ENCODE data around the gene RASL11B. TPM values are rescaled to one million over a fixed set of nuclear protein-coding genes. Genes with fewer than 3 reads are reported as not detected.
"Not testable (repeated sequence)": the region's sequence is repeated elsewhere in the genome, so short reads cannot be mapped to it uniquely, and the experiment has no call there.

RASL11B gene
- total and polyA plus RNA-seq, 8 donors: 0.83 to 6.4 (median 2.9) TPM; not detected in 1

GRCh38 chr4:52833941-52834525 lies 28.1 kb upstream of the RASL11B start:
- H3K4me1 ChIP-seq: no peaks in the 10 kb centered on the region
- H3K27me3 ChIP-seq: no peaks in the 10 kb centered on the region
- no peak for DNase-seq
- no peak overlapping the region for H3K27ac ChIP-seq
- intact Hi-C loops (cut with DNase I; ENCODE audit: low total_unique reads): no loop called here
- no peaks in the 10 kb centered on the region for H3K36me3 ChIP-seq
- H3K9me3 ChIP-seq: no peaks in the 10 kb centered on the region
- H3K4me3 ChIP-seq: no peak overlapping the region
- 25 to 69% (median 40%) methylated on average over 3 of the region's 3 CpGs for WGBS, 5 donors
- TF ChIP-seq POLR2A (IDR thresholded peaks at IDR 0.05) (no peak), EP300 (IDR thresholded peaks at IDR 0.05) (no peak), POLR2AphosphoS5 (IDR thresholded peaks at IDR 0.05) (no peak)
- TF ChIP-seq, protein P1, sequence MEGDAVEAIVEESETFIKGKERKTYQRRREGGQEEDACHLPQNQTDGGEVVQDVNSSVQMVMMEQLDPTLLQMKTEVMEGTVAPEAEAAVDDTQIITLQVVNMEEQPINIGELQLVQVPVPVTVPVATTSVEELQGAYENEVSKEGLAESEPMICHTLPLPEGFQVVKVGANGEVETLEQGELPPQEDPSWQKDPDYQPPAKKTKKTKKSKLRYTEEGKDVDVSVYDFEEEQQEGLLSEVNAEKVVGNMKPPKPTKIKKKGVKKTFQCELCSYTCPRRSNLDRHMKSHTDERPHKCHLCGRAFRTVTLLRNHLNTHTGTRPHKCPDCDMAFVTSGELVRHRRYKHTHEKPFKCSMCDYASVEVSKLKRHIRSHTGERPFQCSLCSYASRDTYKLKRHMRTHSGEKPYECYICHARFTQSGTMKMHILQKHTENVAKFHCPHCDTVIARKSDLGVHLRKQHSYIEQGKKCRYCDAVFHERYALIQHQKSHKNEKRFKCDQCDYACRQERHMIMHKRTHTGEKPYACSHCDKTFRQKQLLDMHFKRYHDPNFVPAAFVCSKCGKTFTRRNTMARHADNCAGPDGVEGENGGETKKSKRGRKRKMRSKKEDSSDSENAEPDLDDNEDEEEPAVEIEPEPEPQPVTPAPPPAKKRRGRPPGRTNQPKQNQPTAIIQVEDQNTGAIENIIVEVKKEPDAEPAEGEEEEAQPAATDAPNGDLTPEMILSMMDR (IDR thresholded peaks at IDR 0.05): no peak

DNA sequence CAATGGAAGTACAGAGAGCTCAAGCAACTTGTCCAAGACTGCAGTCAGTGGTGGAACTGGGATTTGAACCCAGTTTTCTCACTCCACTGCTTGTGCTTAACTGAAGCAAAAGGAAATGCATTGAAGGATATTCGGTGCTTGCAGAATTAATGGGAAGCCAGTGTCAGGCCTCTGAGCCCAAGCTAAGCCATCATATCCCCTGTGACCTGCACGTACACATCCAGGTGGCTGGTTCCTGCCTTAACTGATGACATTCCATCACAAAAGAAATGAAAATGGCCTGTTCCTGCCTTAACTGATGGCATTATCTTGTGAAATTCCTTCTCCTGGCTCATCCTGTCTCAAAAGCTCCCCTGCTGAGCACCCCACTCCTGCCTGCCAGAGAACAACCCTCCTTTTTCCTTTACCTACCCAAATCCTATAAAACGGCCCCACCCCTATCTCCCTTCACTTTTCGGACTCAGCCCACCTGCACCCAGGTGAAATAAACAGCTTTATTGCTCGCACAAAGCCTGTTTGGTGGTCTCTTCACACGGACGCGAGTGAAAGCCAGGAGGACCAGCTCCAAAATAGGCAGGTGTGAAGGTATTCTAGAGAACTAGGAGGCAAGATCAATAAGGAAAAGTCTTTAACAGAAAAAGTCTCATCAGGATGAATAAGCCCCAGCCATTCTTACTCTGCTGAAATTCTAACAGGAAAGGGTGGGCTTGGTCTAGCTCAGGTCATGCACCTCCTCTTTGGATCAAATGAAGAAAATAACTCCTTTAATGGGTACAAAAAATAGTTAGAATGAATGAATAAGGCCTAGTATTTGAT lies 27.3 kb upstream of the RASL11B start:
- intact Hi-C loops (cut with DNase I; ENCODE audit: low total_unique reads): not testable (repeated sequence)
- 89 to 94% (median 92%) methylated on average over 8 of the region's 8 CpGs for WGBS, 5 donors

GRCh38 chr4:52836120-52836519 lies 26.0 kb upstream of the RASL11B start:
- no peaks in the 10 kb centered on the region for H3K9me3 ChIP-seq
- H3K27me3 ChIP-seq: no peaks in the 10 kb centered on the region
- H3K4me3 ChIP-seq: no peak overlapping the region
- H3K36me3 ChIP-seq: no peaks in the 10 kb centered on the region
- H3K4me1 ChIP-seq: peaks cover 0 to 9% (median 4%) of the 10 kb centered on the region in 4 donors
- 83 to 93% (median 91%) methylated on average over 3 of the region's 3 CpGs for WGBS, 5 donors
- intact Hi-C loops (cut with DNase I; ENCODE audit: low total_unique reads): no loop called here
- no peak for DNase-seq
- TF ChIP-seq, protein P1 (IDR thresholded peaks at IDR 0.05): no peak
- no peak for TF ChIP-seq POLR2A (IDR thresholded peaks at IDR 0.05)
- no peak for TF ChIP-seq POLR2AphosphoS5 (IDR thresholded peaks at IDR 0.05)
- no peak for TF ChIP-seq EP300 (IDR thresholded peaks at IDR 0.05)
- H3K27ac ChIP-seq: no peak overlapping the region

More for the DNA sequence above, 27.3 kb upstream of the RASL11B start:
- H3K9me3 ChIP-seq, H3K36me3 ChIP-seq, H3K27ac ChIP-seq, H3K27me3 ChIP-seq, H3K4me1 ChIP-seq, DNase-seq, H3K4me3 ChIP-seq: not testable (repeated sequence)

DNA sequence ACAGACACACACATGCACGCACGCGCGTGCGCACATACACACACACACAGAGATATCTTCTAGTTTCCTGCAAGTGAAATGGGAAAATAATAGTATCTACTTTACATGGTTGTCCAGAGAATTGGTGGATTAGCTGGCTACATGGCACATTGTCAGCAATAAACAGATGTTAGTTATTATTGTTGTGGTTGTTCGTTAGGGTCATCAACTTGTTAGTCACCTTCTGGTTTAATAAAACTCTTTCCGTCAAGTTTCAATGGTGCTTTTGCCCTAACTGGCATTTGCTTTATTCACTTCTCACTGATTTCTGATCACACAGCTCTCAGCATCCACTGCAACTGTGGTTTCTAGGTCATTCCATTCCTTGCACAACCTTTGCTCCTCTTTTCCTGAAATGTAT lies 25.4 kb upstream of the RASL11B start:
- WGBS, 5 donors: 86 to 99% (median 93%) methylated on average over 7 of the region's 7 CpGs
- Histone ChIP-seq H3K36me3 (no peaks in the 10 kb centered on the region), H3K27me3 (no peaks in the 10 kb centered on the region), H3K9me3 (no peaks in the 10 kb centered on the region), H3K4me3 (no peak overlapping the region), H3K27ac (no peak overlapping the region), H3K4me1 (peaks cover 5 to 14% (median 9%) of the 10 kb centered on the region in 4 donors)
- TF ChIP-seq POLR2AphosphoS5 (IDR thresholded peaks at IDR 0.05): no peak
- no peak for TF ChIP-seq EP300 (IDR thresholded peaks at IDR 0.05)
- TF ChIP-seq POLR2A (IDR thresholded peaks at IDR 0.05): no peak
- TF ChIP-seq, protein P1 (IDR thresholded peaks at IDR 0.05): no peak
- DNase-seq: no peak
- intact Hi-C loops (cut with DNase I; ENCODE audit: low total_unique reads): no loop called here
